Measurements from ENCODE around the gene ASPDH.

GRCh38 chr19:50531171-50531612 is 17.5 kb upstream of the ASPDH start:
- TF ChIP-seq EHMT2 (IDR thresholded peaks at IDR 0.05; ENCODE audit: low read depth) (no peak), CTCF (IDR thresholded peaks at IDR 0.05) (no peak), CBX2 (IDR thresholded peaks at IDR 0.05; ENCODE audit: borderline replicate concordance, low read depth) (no peak), NR3C1 (IDR thresholded peaks at IDR 0.05) (no peak), TP53 (CRISPR knock-in tag; IDR thresholded peaks at IDR 0.05) (no peak), ESRRA (IDR thresholded peaks at IDR 0.05; ENCODE audit: borderline replicate concordance, low read length) (no peak), KDM1A (IDR thresholded peaks at IDR 0.05; ENCODE audit: low read depth) (no peak), JUNB (IDR thresholded peaks at IDR 0.05) (no peak), RFX5 (IDR thresholded peaks at IDR 0.05) (no peak), BHLHE40 (IDR thresholded peaks at IDR 0.05; ENCODE audit: low read depth, low read length) (no peak), CHD4 (IDR thresholded peaks at IDR 0.05; ENCODE audit: borderline replicate concordance) (no peak), POLR2A (IDR thresholded peaks at IDR 0.05; ENCODE audit: low read length) (no peak)
- TF ChIP-seq, protein P1, sequence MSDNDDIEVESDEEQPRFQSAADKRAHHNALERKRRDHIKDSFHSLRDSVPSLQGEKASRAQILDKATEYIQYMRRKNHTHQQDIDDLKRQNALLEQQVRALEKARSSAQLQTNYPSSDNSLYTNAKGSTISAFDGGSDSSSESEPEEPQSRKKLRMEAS (IDR thresholded peaks at IDR 0.05): no peak
- TF ChIP-seq, protein P2, sequence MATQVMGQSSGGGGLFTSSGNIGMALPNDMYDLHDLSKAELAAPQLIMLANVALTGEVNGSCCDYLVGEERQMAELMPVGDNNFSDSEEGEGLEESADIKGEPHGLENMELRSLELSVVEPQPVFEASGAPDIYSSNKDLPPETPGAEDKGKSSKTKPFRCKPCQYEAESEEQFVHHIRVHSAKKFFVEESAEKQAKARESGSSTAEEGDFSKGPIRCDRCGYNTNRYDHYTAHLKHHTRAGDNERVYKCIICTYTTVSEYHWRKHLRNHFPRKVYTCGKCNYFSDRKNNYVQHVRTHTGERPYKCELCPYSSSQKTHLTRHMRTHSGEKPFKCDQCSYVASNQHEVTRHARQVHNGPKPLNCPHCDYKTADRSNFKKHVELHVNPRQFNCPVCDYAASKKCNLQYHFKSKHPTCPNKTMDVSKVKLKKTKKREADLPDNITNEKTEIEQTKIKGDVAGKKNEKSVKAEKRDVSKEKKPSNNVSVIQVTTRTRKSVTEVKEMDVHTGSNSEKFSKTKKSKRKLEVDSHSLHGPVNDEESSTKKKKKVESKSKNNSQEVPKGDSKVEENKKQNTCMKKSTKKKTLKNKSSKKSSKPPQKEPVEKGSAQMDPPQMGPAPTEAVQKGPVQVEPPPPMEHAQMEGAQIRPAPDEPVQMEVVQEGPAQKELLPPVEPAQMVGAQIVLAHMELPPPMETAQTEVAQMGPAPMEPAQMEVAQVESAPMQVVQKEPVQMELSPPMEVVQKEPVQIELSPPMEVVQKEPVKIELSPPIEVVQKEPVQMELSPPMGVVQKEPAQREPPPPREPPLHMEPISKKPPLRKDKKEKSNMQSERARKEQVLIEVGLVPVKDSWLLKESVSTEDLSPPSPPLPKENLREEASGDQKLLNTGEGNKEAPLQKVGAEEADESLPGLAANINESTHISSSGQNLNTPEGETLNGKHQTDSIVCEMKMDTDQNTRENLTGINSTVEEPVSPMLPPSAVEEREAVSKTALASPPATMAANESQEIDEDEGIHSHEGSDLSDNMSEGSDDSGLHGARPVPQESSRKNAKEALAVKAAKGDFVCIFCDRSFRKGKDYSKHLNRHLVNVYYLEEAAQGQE (IDR thresholded peaks at IDR 0.05): no peak

Measured in A549 (cell line).